ENCODE measurements around the gene COQ6.
"Not testable (repeated sequence)": the region's sequence is repeated elsewhere in the genome, so short reads cannot be mapped to it uniquely, and the experiment has no call there.

The COQ6 gene

DNA sequence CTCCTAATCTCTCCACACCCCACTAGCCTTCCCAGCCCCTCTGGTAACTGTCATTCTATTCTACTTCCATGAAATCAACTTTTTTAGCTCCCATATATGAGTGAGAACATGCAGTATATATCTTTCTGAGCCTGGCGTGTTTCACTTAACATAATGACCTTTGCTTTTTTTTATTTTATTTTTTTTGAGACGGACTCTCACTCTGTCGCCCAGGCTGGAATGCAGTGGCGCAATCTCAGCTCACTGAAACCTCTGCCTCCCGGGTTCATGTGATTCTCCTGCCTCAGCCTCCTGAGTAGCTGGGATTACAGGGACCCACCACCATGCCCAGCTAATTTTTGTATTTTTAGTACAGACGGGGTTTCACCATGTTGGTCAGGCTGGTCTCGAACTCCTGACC is 38.6 kb downstream of the COQ6 start:
- not testable (repeated sequence) for DNase-seq

DNA sequence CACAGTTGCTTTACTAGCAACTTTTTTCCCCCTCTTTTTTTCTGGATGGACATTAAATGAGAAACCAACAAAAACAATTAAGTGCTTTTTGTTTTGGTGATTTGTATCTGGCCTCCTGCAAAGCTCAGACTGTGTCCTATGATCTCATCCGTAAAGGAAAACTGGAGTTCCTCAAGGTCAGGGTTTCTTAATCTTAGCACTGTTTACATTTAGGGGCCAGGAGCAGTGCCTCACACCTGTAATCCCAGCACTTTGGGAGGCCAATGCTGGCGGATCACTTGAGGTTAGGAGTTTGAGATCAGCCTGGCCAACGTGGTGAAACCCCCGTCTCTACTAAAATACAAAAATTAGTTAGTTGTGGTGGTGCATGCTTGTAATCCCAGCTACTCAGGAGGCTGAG is 41.0 kb downstream of the COQ6 start:
- DNase-seq: no peak

GRCh38 chr14:73994926-73995325 is 44.8 kb downstream of the COQ6 start:
- not testable (repeated sequence) for DNase-seq

- no peak for DNase-seq
Measured at GRCh38 chr14:73995977-73996378, 45.9 kb downstream of the COQ6 start.

DNA sequence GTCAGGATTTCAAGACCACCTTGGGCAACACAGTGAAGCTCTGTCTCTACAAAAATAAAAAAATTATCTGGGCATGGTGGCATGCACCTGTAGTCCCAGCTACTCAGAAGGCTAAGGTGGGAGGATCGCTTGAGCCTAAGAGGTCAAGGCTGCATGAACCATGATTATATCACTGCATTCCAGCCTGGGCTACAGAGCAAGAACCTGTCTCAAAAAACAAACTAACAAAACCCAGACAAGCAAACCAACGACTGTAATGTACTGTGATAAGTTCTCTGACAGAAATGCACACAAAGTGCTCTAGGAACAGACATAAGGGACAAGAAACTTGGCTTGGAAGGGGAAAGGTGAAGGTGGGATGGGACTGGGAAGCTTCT is 46.6 kb downstream of the COQ6 start:
- DNase-seq: no peak

DNA sequence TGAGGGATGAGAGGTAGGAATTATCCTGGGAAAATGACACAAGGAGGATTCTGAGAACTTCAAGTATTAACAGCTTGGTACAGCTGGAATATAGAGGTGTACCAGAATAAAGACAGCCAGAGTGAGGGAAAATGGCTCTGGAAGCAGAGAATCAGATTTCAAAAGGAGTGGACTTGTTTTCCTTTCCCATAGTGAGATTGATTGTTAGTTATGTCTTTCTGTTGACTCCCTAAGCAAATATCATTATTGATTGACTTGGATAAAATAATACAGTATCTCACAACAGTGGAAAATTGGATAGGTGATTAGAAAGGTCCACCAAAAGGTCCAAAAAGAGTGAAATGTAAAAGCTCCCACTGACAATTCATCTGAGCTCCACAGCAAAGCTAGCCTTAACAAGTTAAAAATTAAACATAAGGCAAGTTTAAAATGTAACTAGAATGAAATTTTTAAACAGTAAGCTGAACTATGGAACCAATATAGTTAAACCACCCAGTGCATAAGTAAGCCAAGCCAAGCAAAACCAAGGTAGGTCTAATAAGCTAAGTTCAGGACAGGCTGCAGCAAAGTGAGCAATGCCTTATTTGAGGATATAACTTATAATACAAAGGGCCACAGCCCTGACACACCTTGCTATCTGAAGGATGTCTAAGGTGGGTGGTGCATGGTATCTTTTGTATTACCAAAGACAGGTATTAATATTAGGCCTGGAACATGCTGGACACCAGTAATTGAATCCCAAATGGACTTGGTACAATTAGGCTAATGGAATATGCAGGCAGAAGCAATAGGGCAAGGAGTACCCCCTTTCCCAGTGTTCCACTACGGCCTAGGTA is 47.2 kb downstream of the COQ6 start:
- no peak for DNase-seq

DNA sequence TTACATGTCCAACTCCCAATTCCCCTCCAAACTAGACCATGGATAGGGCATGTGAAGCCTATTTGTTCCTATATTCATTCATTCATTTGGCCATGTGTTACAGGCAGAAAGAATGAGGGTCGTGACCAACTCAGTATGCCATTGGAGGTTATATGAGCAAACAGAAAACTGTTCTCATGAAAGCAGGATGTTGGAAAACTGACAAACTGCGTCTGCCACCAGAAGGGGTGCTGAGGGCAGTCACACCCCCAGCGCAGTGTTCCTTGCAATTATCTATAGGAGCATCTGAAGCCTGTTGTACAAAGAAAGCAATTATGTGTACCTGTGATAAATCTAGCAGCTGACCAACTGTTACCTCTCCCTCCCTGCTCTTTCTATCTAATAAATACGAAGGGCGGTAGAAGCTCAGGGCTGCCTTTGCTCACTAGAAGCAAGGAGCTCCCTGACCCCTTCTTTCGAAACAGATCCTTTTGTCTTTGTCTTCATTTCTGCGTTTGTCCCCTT is 47.9 kb downstream of the COQ6 start:
- no peak for DNase-seq

DNA sequence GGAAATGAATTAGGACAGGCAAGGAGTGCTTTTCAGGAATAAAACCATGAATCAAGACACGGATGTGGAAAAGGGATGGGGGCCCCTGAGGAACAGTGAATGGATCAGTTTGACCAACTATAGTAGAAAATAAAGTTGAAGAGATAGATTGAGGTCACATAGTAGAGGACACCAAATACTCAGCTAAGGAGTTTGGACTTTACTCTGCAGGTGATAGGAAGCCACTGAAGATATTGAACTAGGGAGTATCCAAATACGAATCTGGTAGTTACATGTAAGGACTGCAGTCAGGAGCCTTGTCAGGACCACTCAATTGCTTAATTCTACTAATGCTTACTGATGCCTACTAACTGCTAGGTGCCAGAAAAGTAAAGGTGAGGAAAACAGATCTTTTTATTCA is 48.6 kb downstream of the COQ6 start:
- no peak for DNase-seq

GRCh38 chr14:74005664-74006063 is 55.6 kb downstream of the COQ6 start:
- DNase-seq: not testable (repeated sequence)

DNA sequence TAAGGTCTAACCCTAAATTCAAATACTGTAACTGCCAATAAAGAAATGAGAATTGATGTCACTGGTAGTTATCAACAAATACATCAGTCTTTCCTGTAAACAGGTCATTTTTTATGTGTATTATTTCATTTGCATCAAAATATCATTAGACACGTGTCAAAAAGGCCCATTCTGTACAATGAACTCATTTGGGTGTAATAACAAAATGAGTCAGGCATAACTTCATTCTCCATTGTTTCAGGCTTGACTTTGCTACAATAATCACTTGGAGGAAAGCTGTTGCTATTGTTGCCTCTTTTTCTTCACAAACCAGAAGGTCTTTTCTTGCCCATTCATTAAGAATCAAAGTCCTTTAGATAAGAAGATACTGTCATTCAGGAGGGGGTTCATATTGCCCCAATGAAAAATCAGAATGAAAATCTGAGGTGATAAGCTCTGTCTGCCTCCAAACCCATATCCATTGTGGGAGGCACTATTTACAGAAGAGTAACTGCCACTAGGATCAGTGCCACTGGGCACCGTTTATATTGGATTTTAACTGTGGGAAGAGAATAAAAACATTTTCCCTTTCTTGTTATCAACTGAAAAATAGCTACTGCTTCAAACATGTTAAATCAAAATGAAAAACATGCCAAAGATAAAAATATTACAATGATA is 58.9 kb downstream of the COQ6 start:
- no peak for DNase-seq

All from suppressor macrophage treated with lipopolysaccharide for 1 hour (primary cell).